SKM-1 treated with dmso at 0.1 percent for 144 hours (cell line): ENCODE measurements around the gene GYG1.
"Not testable (repeated sequence)": the region's sequence is repeated elsewhere in the genome, so short reads cannot be mapped to it uniquely, and the experiment has no call there.

Experiments
- DNase-seq: peaks from one replicate; lab custom pipeline; 2025; ENCODE audit not compliant: unreplicated experiment; lab: John Stamatoyannopoulos, UW

The GYG1 gene

DNA sequence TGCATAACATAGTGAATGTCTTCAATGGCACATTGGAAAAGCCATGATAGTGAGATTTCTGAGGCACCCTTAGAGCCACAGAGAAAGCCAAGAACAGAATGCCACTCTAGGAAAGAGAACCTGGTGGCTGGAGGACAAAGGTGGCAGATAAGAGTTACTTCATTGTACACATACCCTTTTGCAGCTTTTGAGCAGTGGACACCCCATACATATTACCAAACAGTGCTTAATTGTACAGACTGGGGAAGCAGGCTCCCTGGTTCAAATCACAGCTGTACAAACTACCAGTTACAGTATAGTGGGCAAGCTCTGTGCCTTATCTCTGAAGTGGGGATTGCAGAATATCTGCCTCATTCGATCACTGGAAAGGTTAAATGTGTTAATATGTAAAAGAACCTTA lies 10.1 kb upstream of the GYG1 start:
- DNase-seq, result no peak

DNA sequence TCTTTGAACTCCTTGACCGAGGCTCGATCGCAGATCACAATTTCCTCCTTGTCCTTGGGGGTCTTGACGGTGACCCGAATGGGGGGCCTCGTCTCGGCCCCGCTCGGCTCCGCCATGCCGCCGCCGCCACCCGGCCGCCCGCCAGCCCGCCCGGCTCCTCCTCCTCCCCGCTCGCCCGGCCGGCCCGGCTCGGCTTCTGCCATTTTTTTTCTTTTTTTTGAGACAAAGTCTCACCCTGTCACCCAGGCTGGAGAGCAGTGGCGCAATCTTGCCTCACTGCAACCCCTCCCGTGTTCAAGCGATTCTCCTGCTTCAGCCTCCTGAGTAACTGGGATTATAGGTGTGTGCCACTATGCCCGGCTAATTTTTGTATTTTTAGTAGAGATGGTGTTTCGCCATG lies 3.8 kb upstream of the GYG1 start:
- DNase-seq, result not testable (repeated sequence)

DNA sequence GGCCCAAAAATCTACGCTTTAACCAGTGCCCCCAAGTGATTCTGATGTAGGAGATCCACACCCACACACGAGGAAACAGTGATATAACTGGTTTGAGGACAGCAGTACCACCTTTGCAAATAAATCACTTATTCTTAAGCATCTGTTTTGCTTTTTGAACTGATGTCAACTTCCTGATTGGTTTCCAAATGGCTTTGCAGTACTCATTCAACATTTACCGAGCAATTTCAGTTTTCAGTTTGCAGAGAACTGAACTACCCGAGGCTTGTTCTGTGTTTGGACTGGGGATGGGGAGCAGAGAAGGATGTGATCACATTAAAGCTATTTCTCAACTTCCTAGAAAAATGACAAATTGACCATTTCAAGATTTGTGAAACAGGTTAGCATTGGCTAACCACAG lies 1.1 kb upstream of the GYG1 start:
- DNase-seq, result peak; percentile 90

DNA sequence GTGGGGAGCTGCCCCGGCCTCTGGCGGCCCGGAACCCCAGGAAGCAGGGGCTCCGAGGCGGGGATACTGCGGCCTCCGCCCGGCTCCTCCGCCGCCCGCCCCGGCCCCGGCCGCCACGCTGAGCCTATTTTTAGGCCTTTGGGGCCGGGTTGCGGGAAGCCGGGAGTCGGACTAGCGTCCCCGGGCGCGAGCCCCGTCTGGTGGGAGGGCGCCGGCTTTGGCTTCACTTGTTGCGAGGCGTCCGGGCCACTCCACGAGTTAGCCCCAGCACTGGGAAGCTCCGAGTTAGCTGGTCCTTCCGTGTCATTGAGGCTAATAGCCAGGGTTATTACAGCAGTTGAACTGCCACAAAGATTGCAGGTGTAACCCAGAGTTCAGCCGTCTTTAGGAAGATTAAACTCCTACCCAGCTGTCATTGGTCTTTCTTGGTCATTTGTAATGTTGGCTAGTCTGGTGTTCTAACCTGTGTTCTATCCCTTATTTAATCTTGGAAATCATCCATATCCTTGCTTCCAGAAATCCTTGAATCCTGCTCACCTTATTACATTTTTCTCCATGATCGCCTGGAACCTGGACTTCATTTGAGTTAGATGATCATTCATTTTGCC lies 791 bp downstream of the GYG1 start:
- no peak for DNase-seq

DNA sequence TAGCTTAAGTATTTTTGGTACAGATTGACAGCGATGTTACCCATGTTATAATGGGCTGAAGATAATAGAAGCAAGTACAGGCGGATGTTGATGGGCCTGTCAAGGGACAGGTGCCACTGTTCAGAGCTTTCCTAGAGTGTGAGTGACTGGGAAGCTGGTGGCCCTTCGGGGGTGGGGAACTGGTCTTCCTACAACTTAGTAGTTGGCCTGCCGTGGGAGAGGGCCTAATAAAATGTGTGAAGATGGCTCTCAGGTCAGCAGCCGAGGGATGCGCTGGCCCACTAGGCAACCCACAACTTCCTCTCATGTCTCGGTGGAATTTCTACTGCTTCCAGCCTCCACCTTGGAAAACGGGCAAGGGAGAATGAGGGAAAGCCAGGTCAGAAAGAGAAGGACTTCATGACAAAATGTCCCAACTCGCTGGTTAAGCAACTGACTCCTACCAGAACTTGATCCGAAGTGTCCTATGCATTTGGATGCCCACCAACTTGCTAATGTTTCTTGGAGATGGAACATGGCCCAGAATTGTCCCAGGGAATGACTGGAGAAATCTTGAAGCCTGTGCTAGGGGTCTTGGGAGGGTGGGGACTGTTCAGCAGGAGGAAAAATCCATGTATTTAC lies 1.4 kb downstream of the GYG1 start:
- DNase-seq, result no peak

DNA sequence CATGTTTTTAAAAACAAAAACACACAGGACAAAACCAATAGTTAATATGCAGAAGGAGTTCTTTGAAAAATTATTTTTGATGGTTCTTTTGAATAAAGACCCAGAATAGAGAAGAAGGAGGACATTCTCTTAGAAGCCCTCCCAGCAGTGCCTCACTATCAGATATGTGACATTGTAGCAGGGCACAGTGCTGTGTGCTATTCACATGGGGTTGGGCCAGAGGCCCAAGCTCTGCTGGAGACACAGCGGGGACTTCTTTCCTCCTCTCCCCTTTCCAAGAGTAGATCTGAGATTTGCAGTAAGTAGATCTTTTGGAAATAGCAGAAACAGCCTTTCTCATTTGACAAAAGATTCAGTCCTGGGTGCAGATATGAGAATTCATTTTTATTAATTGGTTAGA lies 6.3 kb downstream of the GYG1 start:
- no peak for DNase-seq

DNA sequence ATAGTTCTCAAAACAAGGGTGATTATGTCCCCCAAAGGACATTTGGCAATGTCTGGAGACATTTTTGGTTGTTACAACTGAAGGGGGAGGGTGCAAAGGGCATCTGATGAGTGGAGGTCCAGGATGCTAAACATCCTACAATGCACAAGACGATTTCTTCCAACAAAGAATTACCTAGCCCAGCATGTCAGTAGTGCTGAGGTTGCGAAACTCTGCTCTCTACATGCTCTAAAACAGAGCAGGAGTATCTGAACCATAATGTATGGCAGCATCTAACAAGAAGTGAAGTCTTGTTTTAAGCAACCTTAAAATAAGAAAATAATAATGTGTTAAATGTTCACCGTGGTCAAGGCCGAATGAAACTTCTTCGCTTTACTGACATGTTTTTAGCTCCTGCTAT lies 7.0 kb downstream of the GYG1 start:
- DNase-seq, result no peak

DNA sequence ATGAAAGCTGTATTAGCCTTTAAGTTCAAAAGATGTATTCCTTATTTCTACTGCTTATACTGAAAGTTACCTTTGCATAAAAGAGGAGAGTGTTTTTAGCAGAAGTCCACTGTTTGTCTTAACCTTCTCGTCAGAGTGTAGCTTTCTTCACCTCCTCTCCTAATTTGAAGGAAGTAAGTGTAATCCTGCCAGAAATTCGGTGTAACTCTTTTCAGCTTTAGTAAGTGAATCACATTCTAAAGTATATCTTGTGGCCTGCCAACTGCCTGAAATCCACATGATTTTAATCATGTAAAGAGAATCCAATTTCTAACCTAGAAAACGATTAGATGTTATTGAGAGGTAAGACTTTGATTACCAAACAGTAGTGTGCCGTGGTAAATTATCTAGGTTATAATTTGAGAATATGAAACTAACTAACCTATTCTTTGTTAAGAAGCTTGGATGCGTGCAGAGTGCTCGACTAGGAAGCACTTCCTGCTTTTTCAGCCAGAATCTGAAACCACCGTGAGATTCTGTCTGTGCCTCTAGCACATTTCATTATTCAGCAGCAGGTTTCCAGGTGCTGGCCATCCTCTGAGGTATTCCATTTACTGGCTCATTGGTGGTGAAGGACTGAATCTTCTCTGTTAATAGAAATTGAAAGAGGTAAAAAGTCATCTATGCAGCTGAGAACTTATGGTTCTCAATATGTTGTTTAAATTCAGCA lies 7.5 kb downstream of the GYG1 start:
- peak; percentile 7 for DNase-seq

DNA sequence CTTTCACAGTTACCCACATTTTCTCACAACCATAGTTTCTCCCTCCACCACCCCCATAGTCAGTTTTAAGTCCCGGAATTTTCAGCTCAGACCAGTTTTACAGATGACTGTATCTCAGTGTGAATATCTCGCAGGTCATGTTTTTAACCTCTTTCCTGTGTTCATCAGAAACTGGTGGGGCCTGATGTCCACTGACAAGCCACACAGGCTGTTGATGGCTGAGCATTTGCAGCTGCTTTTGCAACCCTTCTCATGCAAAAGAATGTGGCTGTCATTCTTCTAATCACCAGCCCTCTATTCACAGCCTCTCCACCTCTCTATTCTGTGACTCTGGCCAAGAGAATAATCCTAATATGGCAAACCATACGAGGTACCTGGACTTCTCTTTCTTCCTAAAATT lies 8.5 kb downstream of the GYG1 start:
- no peak for DNase-seq

DNA sequence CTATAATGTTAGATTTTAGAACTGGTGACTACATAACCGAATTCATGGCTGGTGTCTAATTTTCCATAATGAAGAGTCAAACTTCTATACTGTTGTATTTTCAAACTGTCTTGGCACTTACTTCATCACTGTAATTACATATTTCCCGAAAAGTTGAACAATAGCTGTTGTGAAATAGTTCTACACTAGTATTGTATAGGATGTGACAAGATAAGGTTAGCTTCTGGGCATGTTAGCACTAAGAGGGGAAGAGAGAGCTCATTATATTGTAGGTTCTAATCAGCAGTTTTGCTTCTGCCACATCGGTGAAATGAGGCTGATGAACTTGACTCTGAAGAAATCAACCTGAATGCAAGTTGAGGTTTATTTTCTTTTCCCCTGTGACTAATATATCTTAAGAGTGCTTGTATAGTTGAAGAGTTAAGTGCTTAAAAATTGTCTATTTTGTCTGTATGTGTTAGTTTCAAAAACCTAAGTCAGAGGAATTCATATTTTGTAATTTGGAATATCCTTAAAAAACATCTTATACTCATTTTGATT lies 8.9 kb downstream of the GYG1 start:
- DNase-seq, result peak; percentile 70

DNA sequence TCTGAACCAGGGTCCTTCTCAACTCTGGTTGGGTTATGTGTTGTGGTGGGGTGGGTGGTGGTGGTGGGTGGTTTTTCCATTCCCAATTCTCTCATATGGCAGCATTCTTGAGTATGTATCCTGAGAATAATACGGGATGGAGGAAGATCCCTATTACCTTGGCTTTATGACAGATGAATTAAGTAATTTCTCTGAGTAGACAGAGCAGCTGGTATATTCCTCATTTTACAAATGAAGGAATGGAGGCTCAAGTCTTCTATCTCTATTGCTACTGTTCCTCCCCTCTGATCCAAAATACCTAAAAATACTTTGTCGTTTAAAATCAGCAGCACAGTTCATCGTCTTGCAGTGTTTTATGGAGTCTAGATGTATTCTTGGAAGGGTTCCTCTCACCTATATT lies 10.4 kb downstream of the GYG1 start:
- DNase-seq, result no peak

DNA sequence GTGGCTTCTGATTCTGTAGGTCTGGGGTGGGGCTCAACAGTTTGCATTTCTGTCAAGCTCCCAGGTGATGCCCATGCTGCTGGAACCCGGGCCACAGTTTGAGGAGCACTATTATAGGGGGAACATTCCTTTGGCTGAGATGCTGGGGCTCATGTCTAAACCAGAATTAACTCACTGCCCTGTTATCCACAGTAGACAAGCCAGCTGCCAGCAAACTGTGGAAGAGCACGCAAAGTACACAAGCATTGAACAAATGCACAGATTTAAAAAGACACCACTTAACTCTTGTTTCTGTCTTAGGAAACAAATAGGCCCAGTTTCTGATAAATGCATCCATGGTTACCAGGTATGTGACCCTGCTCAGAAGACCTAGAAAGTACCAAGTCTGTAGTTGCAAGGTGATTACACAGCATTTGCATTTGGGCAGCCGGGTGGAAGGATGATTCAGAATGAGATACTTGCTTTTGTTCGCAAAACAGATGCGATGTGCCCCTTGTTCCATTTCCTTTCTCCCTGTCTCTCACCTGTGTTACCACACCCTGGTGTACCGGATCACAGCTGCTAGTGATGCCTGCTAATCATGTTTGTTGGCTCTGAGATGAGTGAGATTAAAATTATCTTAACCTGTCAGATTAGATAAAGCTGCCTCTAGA lies 12.4 kb downstream of the GYG1 start:
- no peak for DNase-seq

DNA sequence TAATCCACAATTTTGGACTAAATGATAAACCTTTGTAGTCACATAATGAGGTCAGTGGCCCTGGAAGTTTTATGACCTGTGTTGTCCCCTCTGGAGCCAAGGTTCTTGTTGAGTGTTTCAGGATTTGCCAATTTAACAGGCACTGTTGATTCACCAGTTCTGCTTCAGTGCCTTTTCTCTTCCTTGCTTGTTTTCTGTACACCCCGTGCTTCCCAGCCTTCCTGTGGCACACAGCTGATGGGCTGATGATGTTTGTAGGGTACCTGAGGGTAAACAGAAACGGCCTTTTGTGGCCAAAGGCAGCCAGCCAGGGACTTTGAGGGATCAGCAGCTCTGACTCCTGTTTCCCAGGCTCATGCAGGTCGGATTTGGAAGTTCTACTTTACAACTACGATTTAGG lies 13.3 kb downstream of the GYG1 start:
- DNase-seq, result no peak

DNA sequence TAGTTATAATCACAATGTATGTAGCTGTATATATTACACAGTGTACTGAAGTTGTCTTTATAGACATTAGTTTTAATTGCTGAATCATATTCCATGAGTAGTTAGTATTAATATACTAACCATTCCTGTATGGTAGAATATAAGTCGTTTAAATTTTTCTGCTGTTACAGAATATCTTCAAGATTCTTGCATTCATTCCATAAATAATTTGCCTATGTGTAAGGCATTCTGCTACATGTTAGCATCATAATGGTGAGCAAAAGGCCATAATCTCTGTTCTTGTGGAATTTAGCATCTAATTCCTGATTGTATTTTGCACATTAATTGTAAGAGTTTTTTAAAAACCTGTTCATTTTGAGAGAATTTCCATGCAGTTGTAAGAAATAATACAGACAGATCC lies 14.1 kb downstream of the GYG1 start:
- DNase-seq, result no peak

DNA sequence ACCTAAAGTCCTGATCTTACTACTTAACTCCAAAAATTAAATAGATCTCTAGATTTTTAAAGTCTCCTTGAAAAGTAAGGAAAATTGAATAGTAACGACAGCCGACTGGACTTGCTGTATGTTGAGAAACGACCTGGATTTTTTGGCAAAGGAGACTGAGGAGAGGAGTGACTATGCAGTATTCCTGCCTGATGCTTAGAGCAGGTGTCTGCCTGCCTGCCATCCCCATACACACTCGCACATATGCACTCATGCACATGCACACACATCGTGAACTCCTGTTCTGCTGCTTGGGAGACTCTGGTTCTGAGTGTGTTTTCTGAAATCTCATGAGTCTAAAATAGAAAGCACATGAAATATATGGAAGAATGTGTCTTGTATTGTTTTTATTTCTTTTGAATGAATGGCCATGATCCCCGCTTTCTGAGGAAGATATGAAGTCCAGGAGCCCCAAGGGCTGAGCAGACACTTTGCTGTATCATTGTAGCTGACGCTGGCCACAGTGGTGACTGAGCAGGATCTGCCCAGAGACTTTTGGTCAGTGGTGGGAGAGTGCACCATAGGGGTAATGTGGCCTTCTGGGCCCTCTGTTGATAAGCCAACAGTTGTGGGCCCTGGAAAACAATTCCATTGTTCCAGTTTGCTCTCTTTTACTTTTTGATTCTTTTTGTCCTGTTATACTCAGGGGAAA lies 16.4 kb downstream of the GYG1 start:
- no peak for DNase-seq

DNA sequence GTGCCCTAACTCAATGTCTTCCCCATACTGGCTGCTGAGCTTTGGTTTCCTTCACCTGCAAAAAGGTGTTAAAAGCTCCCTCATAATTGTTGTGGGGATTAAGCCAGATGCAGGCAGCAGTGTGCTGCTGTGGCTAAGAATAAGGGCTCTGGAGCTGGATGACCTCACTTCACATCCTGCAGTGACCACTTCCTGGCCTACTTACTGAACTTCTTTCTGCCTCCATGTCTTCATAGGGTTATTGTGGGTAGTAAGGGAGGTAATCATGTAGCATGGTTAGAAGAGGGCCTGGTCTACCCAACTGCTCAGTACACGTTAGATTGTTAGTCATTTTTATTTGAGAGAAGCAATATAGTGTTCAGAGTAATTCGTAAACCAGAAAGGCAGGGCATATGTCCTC lies 18.4 kb downstream of the GYG1 start:
- peak; percentile 18 for DNase-seq

DNA sequence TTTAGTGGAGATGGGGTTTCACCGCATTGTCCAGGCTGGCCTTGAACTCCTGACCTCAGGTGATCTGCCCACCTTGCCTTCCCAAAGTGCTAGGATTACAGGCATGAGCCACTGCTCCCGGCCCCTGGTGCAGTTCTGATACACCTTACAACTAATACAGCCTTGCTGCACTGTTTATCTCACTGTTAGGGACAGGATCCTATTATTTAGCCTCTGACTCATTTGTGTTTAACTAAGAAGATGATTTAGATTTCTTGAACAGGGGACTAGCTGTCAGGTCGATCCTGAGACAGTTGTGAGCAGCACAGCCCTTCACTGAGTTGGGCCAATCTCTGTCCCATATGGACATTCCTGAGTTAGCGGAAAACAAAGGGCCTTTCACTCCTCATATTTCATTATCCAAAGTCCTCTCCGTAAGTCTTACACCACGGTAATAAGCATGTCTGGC lies 19.2 kb downstream of the GYG1 start:
- no peak for DNase-seq

DNA sequence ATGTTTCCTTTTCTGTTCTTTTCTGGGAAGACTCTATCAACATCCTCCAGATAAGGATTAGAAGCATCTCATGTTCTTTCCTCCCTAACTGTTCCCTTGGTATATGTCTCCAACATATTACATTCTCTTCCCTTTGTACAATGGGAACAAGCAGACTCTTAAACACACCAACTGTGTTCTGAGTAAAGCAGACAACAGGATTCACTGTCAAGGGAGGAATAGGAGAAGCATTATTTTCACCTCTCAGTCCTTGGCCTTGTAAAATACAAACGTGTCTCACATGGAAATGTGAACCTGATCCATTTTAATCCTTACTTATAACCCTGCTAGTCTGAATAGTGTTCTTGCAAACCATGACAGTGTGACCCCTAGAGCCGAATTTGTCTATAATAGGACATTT lies 19.6 kb downstream of the GYG1 start:
- no peak for DNase-seq

DNA sequence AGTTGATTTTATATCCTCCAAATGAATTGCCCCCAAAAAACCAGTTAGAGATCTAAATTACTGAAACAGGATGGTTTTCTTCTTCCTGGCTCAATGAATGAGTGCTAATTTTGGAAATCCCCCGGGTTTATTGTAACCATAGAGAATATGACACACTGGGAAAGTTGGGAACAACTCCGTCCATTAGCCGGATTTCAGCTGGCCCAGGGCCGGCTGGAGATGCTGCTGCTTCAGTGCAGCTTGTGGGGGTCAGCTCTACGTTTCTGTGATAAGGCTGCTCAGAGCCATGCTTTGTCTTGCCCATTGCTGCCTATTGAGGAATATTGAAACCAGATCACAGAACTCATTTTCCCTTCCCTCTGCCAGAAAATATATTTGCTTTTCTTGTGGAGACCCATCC lies 20.3 kb downstream of the GYG1 start:
- no peak for DNase-seq

DNA sequence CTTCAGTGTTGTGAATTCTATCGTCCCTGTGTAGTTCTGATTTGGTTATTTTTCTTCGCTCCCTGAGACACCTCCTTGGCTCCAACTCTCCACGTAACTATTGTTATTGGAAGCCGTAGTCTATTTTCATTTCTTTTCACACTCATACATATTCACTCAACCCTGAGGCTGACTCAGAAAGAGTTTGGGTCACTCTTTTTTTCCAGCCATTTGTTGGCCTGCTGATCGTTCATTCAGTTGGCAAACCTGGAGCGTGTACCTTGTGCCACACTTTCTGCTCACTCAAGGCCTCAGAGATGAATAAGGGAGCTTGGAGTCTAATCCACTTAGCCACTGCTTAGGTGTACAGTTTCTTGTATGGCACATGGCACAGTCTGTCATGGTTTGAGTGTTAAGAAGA lies 22.4 kb downstream of the GYG1 start:
- DNase-seq, result no peak

DNA sequence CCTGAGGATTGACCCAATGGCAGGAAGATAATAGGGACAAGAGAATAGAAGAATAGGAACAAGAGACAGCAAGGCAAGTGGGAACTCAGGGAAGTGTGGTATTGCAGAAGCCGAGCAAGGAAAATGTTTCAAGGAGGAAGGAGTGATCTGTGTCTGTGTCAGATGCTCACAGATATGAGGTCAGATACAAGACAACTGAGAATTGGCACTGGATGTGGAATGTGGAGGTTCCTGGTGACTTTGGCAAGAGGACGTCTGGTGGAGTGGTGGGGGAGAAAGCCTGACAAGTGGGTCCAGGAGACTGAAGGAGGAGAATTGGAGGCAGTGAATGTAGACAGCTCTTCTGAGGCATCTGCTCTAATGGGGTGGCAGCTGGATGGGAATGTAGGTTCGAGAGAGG lies 24.1 kb downstream of the GYG1 start:
- no peak for DNase-seq
